Loucy (cell line): ENCODE measurements around the gene RCOR2.
"Not testable (repeated sequence)": the region's sequence is repeated elsewhere in the genome, so short reads cannot be mapped to it uniquely, and the experiment has no call there.

Experiments
- H2AFZ ChIP-seq: fragments of 200-600 bp; sonication (generic); 2 replicates; pipeline ENCODE4 v1.6.0; 2016; ENCODE audit warnings: antibody characterized with exemption, mild to moderate bottlenecking, low read length, moderate library complexity
- H3F3A ChIP-seq: fragments of 200-600 bp; 2 replicates; pipeline ENCODE4 v1.6.0; 2016; ENCODE audit warnings: antibody characterized with exemption, low read depth, mild to moderate bottlenecking
- H3K27me3 ChIP-seq: fragments of 200-600 bp; sonication (generic); 2 replicates; pipeline ENCODE4 v1.6.1; 2014; ENCODE audit warnings: low read length, mild to moderate bottlenecking; ENCODE audit not compliant: insufficient read depth, poor library complexity, severe bottlenecking
- H3K36me3 ChIP-seq: fragments of 200-600 bp; sonication (generic); 2 replicates; pipeline ENCODE4 v1.6.1; 2016; ENCODE audit warnings: low read length; ENCODE audit not compliant: insufficient read depth
- H3K4me1 ChIP-seq: fragments of 200-600 bp; sonication (generic); 2 replicates; pipeline ENCODE4 v1.5.1; 2014; ENCODE audit warnings: low read length, mild to moderate bottlenecking; ENCODE audit not compliant: insufficient read depth, poor library complexity, severe bottlenecking
- H3K4me2 ChIP-seq: fragments of 200-600 bp; sonication (generic); 2 replicates; pipeline ENCODE4 v1.6.0; 2014; ENCODE audit warnings: antibody characterized with exemption, low read length, low read depth, mild to moderate bottlenecking; ENCODE audit not compliant: poor library complexity, severe bottlenecking
- H3K4me3 ChIP-seq: fragments of 200-600 bp; sonication (generic); 2 replicates; pipeline ENCODE4 v1.5.1; 2014; ENCODE audit warnings: low read length, mild to moderate bottlenecking, mixed read lengths; ENCODE audit not compliant: poor library complexity, severe bottlenecking
- H3K79me2 ChIP-seq: fragments of 200-600 bp; sonication (generic); 2 replicates; pipeline ENCODE4 v1.6.1; 2014; ENCODE audit warnings: low read length; ENCODE audit not compliant: insufficient read depth
- H3K9ac ChIP-seq: fragments of 200-600 bp; sonication (generic); 2 replicates; pipeline ENCODE4 v1.6.0; 2014; ENCODE audit warnings: mild to moderate bottlenecking, low read depth, low read length, moderate library complexity; ENCODE audit not compliant: poor library complexity, severe bottlenecking
- H3K9me2 ChIP-seq: fragments of 200-600 bp; sonication (generic); replicated peaks from 2 replicates; pipeline ENCODE4 v1.6.1; 2016; ENCODE audit warnings: low read depth, low read length, mixed read lengths
- H3K9me3 ChIP-seq: fragments of 200-600 bp; sonication (generic); 2 replicates; pipeline ENCODE4 v1.6.1; 2014; ENCODE audit warnings: mild to moderate bottlenecking, antibody characterized with exemption, low read length, low read depth; ENCODE audit not compliant: insufficient read depth
- H4K20me1 ChIP-seq: fragments of 200-600 bp; sonication (generic); 2 replicates; pipeline ENCODE4 v1.6.0; 2014; ENCODE audit warnings: antibody characterized with exemption, low read length, mild to moderate bottlenecking; ENCODE audit not compliant: insufficient read depth, poor library complexity, severe bottlenecking
- CTCF ChIP-seq: fragments of 200-600 bp; sonication (generic); conservative IDR thresholded peaks from 2 replicates; pipeline ENCODE4 v1.5.1; 2014; ENCODE audit warnings: mild to moderate bottlenecking, antibody characterized with exemption, low read length
- EZH2phosphoT487 ChIP-seq: fragments of 200-600 bp; IDR thresholded peaks from 2 replicates; pipeline ENCODE4 v1.6.1; 2018; ENCODE audit warnings: antibody characterized with exemption, mild to moderate bottlenecking, moderate library complexity, borderline replicate concordance

Gene RCOR2

DNA sequence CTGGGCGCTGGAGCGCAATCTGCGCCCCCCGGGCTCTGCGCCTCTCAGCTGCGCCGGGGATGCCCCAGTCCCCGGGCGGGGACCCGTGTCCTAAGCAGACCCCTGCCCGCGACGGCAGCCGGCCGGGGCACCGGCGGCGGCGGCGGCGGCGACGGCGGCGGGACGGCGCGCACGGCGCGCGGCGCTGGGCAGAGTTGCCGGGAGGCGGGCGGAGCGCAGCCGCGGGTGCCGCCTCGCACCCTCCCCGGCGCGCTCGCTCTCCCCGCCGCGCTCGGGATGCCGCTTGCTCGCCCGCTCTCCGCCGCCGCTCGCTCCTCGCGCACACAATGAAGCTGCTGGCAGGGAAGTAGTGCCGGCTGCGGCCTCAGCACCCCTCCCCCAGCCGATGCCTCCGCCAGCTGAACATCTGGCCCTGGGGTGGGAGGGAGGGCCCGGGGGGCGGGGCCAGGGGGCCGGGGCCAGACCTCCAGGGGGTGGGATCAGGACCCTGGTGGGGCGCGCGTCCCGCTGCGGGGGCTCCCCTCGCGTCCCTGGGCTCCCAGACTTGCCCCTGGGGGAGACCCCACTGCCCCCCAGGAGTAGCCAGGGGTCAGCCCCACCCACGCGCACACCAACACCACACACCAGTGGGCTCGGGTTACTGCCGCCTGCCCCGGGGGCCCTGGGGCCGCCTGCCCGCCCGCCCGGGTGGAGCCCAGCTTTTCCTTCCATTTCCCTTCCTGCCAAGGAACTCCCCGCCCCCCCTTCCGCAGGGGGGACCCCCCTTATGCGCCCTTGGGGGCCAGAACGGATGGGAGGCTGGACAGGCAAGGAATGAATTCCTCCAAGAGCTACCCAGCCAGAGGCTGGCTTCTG lies at the start of gene RCOR2:
TSS of gene RCOR2 (minus strand) at position 328 of the 855 bp plus-strand sequence. CDS start 708 bp downstream, outside the sequence.
- Histone ChIP-seq H3K4me2 (peak within 1 kb of the TSS; percentile 87), H4K20me1 (no peaks in the 10 kb centered on the region), H3K79me2 (no peaks in the 10 kb centered on the region), H3K4me3 (peak within 1 kb of the TSS; percentile 87), H3K9ac (peak within 1 kb of the TSS; percentile 70), H2AFZ (peak within 1 kb of the TSS; percentile 95), H3K36me3 (no peaks in the 10 kb centered on the region), H3K9me3 (no peaks in the 10 kb centered on the region), H3K9me2 (no peaks in the 10 kb centered on the region), H3F3A (no peaks in the 10 kb centered on the region), H3K27me3 (no peaks in the 10 kb centered on the region), H3K4me1 (peaks cover 14% of the 10 kb centered on the region)
- TF ChIP-seq EZH2phosphoT487 (no peak), CTCF (no peak)

DNA sequence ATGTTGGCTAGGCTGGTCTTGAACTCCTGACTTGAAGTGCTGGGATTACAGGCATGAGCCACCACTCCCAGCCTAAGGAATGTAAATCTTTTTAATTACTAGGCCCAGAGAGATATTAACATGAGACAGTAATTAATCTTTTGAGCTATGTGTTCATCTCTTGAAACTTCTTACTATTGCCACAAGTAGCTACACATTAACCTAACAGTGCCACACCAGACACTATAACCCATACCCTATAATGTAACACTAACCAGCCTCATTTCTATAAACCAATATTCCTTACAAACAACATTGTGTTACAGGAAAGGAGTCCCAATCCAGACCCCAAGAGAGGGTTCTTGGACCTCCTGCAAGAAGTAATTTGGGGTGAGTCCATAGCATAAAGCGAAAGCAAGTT lies 49.5 kb upstream of the RCOR2 start:
- Histone ChIP-seq H3K27me3 (no peaks in the 10 kb centered on the region), H3K36me3 (no peaks in the 10 kb centered on the region), H3K9me3 (no peaks in the 10 kb centered on the region), H3K79me2 (no peaks in the 10 kb centered on the region), H3K4me2 (no peak overlapping the region), H3F3A (no peaks in the 10 kb centered on the region), H3K9me2 (no peaks in the 10 kb centered on the region), H3K4me3 (no peak overlapping the region), H2AFZ (no peak overlapping the region), H4K20me1 (no peaks in the 10 kb centered on the region), H3K4me1 (peaks cover 9% of the 10 kb centered on the region), H3K9ac (no peak overlapping the region)
- no peak for TF ChIP-seq EZH2phosphoT487
- TF ChIP-seq CTCF: no peak

DNA sequence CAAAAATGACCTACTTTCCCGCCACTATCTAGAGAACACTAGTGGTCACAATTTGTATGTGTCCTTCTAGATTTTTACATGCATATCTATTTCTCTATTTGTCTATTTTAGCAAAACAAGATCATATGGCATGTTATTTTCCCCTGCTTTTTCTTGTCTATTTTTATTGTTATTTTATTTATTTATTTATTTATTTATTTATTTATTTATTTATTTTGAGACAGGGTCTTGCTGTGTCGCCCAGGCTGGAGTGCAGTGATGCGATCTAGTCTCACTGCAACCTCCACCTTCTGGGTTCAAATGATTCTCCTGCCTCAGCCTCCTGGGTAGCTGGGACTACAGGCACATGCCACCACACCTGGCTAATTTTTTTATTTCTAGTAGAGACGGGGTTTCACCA lies 46.9 kb upstream of the RCOR2 start:
- not testable (repeated sequence) for H3K36me3 ChIP-seq, H3K4me2 ChIP-seq

More for the DNA sequence above, 46.9 kb upstream of the RCOR2 start:
- not testable (repeated sequence) for H3K27me3 ChIP-seq, H3F3A ChIP-seq, H3K9me3 ChIP-seq, H3K9me2 ChIP-seq, H3K79me2 ChIP-seq, H3K9ac ChIP-seq, H3K4me3 ChIP-seq, H2AFZ ChIP-seq, H4K20me1 ChIP-seq
- peaks cover 25% of the 10 kb centered on the region for H3K4me1 ChIP-seq
